Astrocyte of the spinal cord (primary cell): Measurements from ENCODE around the gene SAMD8.
"Not testable (repeated sequence)": the region's sequence is repeated elsewhere in the genome, so short reads cannot be mapped to it uniquely, and the experiment has no call there.

Experiments
- DNase-seq: peaks from one replicate; pipeline ENCODE4 v3.0.0; 2011; ENCODE audit warnings: low read depth, low spot score
- H3K4me3 ChIP-seq: 2 replicates; pipeline ENCODE4 v1.5.1; 2011; ENCODE audit warnings: low read depth, mild to moderate bottlenecking, low read length, moderate library complexity
- CTCF ChIP-seq: IDR thresholded peaks from 2 replicates; pipeline ENCODE4 v1.5.1; 2012; ENCODE audit warnings: low read depth, mild to moderate bottlenecking, low read length, inconsistent platforms
- in situ Hi-C: cut with HindIII; loops from 2 replicates; pipeline ENCODE4 v1.10.0; 2017; ENCODE audit warnings: low sequenced_read_pairs

The SAMD8 gene

GRCh38 chr10:75102830-75103673 is 8.4 kb upstream of the SAMD8 start:
- in situ Hi-C loops: no loop called here
- DNase-seq: no peak
- no peak for TF ChIP-seq CTCF
- no peak overlapping the region for H3K4me3 ChIP-seq

GRCh38 chr10:75103881-75104686 is 7.4 kb upstream of the SAMD8 start:
- in situ Hi-C loops: no loop called here
- no peak for DNase-seq
- no peak for TF ChIP-seq CTCF
- H3K4me3 ChIP-seq: no peak overlapping the region

DNA sequence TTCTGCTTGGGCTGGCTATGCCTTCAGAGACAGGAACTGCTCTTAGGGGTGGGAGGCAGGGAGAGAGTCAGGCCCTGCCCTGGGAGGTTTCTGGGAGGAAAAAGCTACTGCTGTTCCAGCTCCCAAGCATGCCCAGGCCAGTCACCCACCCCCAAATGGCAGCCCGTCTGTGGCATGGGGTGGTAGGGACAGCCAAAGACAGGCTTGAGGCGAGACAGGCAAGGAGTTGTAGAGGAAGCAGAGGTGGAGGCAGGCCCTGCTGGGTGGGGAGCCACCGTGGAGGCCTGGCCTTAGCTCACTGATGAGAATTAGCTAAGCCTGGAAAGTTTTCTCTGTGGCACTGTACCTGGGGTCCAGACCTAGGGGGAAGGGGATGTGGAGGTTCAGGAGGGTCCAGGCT is 6.6 kb upstream of the SAMD8 start:
- no peak overlapping the region for H3K4me3 ChIP-seq
- in situ Hi-C loops: no loop called here
- no peak for DNase-seq
- no peak for TF ChIP-seq CTCF

GRCh38 chr10:75105576-75106197 is 5.8 kb upstream of the SAMD8 start:
- DNase-seq: no peak
- TF ChIP-seq CTCF: no peak
- in situ Hi-C loops: no loop called here
- H3K4me3 ChIP-seq: no peak overlapping the region

DNA sequence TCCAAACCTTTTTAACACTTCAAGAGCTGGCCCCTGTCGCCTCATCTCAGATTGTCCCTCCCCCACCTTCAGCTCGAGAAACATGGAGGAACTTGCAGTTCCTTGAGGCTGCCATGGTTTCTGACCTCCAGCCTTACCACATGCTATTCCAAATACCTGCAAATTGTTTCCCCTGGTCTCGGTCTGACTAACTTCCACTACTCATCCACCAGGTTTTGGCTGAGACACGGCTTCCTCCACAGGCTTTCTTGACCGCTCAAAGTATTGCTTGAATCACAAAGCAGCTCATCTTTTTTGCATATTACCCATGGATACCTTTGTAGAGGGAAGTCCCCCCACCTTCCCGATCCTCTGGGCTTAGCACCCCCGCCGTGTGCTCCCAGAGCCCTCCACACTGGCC is 5.2 kb upstream of the SAMD8 start:
- in situ Hi-C loops: no loop called here
- no peak overlapping the region for H3K4me3 ChIP-seq
- DNase-seq: no peak
- TF ChIP-seq CTCF: no peak

DNA sequence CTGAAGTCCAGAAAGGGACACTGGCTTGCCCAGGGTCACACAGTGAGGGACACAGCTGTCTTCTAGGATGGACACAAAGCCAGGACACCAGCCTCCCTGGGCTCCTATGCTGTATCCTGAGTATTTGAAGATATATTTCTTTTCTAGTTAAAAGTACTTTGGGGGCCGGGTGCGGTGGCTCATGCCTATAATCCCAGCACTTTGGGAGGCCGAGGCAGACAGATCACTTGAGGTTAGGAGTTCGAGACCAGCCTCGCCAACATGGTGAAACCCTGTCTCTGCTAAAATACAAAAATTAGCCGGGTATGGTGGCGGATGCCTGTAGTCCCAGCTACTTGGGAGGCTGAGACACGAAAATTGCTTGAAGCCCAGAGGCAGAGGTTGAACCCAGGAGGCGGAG is 4.6 kb upstream of the SAMD8 start:
- in situ Hi-C loops, H3K4me3 ChIP-seq, DNase-seq: not testable (repeated sequence)
